GM03348 (cell line): Measurements from ENCODE around the gene PLCG1.
"Not testable (repeated sequence)": the region's sequence is repeated elsewhere in the genome, so short reads cannot be mapped to it uniquely, and the experiment has no call there.

Experiments used
- DNase-seq: peaks from one replicate; pipeline ENCODE4 v3.0.0; 2012; ENCODE audit warnings: low spot score

Gene PLCG1

GRCh38 chr20:41124451-41125094, 12.8 kb upstream of the PLCG1 start:
- DNase-seq, result no peak

GRCh38 chr20:41125530-41126457, 11.5 kb upstream of the PLCG1 start:
- no peak for DNase-seq

- DNase-seq, result no peak
Measured at GRCh38 chr20:41126719-41127118, 10.6 kb upstream of the PLCG1 start.

GRCh38 chr20:41128317-41128716, 9.0 kb upstream of the PLCG1 start:
- DNase-seq, result not testable (repeated sequence)

GRCh38 chr20:41131594-41132387, 5.6 kb upstream of the PLCG1 start:
- DNase-seq, result no peak

- not testable (repeated sequence) for DNase-seq
Measured at GRCh38 chr20:41132388-41132775, 5.0 kb upstream of the PLCG1 start.

- no peak for DNase-seq
Measured at GRCh38 chr20:41133709-41134361, 3.5 kb upstream of the PLCG1 start.

GRCh38 chr20:41134362-41135186, 2.8 kb upstream of the PLCG1 start:
- no peak for DNase-seq

- DNase-seq, result peak; percentile 22
Measured at GRCh38 chr20:41135187-41135887, 2.0 kb upstream of the PLCG1 start.

GRCh38 chr20:41135888-41136679, 1.3 kb upstream of the PLCG1 start:
- DNase-seq, result no peak

- peak; percentile 83 for DNase-seq
Measured at GRCh38 chr20:41137614-41138474, 501 bp downstream of the PLCG1 start.

GRCh38 chr20:41138475-41139226, 1.3 kb downstream of the PLCG1 start:
- peak; percentile 39 for DNase-seq

GRCh38 chr20:41139227-41140093, 2.1 kb downstream of the PLCG1 start:
- no peak for DNase-seq

GRCh38 chr20:41140226-41141133, 3.1 kb downstream of the PLCG1 start:
- no peak for DNase-seq

- peak; percentile 28 for DNase-seq
Measured at GRCh38 chr20:41141153-41141815, 3.9 kb downstream of the PLCG1 start.
